ENCODE measurements around the gene TAS2R20.

- no peak for TF ChIP-seq CTCF (conservative IDR thresholded peaks at IDR 0.05; ENCODE audit: low read depth, low read length)
- TF ChIP-seq SMC3 (IDR thresholded peaks at IDR 0.05; ENCODE audit: low read depth, low read length), result no peak
- TF ChIP-seq RFX5 (IDR thresholded peaks at IDR 0.05; ENCODE audit: low read depth, low read length), result no peak
- no peak for TF ChIP-seq POLR2A (IDR thresholded peaks at IDR 0.05; ENCODE audit: low read depth, low read length)
- no peak for TF ChIP-seq USF2 (IDR thresholded peaks at IDR 0.05; ENCODE audit: low read depth, low read length)
- no peak for TF ChIP-seq MAFK (IDR thresholded peaks at IDR 0.05; ENCODE audit: low read depth, low read length)
- TF ChIP-seq BHLHE40 (IDR thresholded peaks at IDR 0.05; ENCODE audit: low read depth, low read length), result no peak
- no peak for TF ChIP-seq FOS (IDR thresholded peaks at IDR 0.05; ENCODE audit: low read depth, low read length)
- no peak for TF ChIP-seq RCOR1 (IDR thresholded peaks at IDR 0.05; ENCODE audit: insufficient replicate concordance, low read length)
- TF ChIP-seq, protein P1, sequence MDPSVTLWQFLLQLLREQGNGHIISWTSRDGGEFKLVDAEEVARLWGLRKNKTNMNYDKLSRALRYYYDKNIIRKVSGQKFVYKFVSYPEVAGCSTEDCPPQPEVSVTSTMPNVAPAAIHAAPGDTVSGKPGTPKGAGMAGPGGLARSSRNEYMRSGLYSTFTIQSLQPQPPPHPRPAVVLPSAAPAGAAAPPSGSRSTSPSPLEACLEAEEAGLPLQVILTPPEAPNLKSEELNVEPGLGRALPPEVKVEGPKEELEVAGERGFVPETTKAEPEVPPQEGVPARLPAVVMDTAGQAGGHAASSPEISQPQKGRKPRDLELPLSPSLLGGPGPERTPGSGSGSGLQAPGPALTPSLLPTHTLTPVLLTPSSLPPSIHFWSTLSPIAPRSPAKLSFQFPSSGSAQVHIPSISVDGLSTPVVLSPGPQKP (IDR thresholded peaks at IDR 0.05; ENCODE audit: borderline replicate concordance, low read depth, low read length), result no peak
- TF ChIP-seq RAD21 (IDR thresholded peaks at IDR 0.05; ENCODE audit: low read length), result no peak
- TF ChIP-seq MAZ (IDR thresholded peaks at IDR 0.05; ENCODE audit: borderline replicate concordance, low read depth, low read length), result no peak
- no peak for TF ChIP-seq CEBPB (IDR thresholded peaks at IDR 0.05; ENCODE audit: low read depth, low read length)
- no peak for TF ChIP-seq NFE2L2 (IDR thresholded peaks at IDR 0.05; ENCODE audit: low read depth, low read length)
These were observed 16.1 kb upstream of the TAS2R20 start for GRCh38 chr12:11014234-11014633.
